Measurements from ENCODE around the gene RMC1.
"Not testable (repeated sequence)": the region's sequence is repeated elsewhere in the genome, so short reads cannot be mapped to it uniquely, and the experiment has no call there.

The RMC1 gene

GRCh38 chr18:23572570-23572969, 69.3 kb downstream of the RMC1 start:
- H3K9me3 ChIP-seq (ENCODE audit: control extremely low read depth in 1 of 5, control insufficient read depth in 4 of 5, insufficient read depth in 2 of 5, low read depth in 1 of 5, low read length in 4 of 5) = no peaks in the 10 kb centered on the region
- ChIA-PET CTCF (interaction anchor here (1.0 kb wide), 1 partner anchor 16 kb away, joined by 3 read pairs; no protein-coding TSS in a partner anchor), POLR2A (no interaction called here)
- H3K4me1 ChIP-seq (ENCODE audit: control extremely low read depth in 1 of 4, control insufficient read depth in 4 of 4, insufficient read depth in 4 of 4, low read length in 3 of 4) = peaks cover 3 to 14% (median 6%) of the 10 kb centered on the region in 4 experiments
- no peak overlapping the region for H3K27ac ChIP-seq (ENCODE audit: insufficient read depth in 1 of 2, low read depth in 1 of 2, low read length in 2 of 2, poor library complexity in 1 of 2, severe bottlenecking in 2 of 2)
- 100% methylated on average over 3 of the region's 5 CpGs for WGBS (ENCODE audit: insufficient coverage)
- H3K36me3 ChIP-seq (ENCODE audit: control insufficient read depth in 4 of 4, insufficient read depth in 4 of 4, low read length in 3 of 4) = peaks cover 14 to 57% (median 29%) of the 10 kb centered on the region in 4 experiments
- no peak overlapping the region for H3K4me3 ChIP-seq (ENCODE audit: control insufficient read depth in 1 of 7, extremely low read depth in 1 of 7, insufficient read depth in 4 of 7, low read depth in 2 of 7, low read length in 6 of 7)
- H3K27me3 ChIP-seq (replicated peaks in 2 of 5; ENCODE audit: control insufficient read depth in 4 of 5, insufficient read depth in 5 of 5, low read length in 4 of 5) = no peaks in the 10 kb centered on the region
- DNase-seq = no peak

- H3K4me3 ChIP-seq (ENCODE audit: control insufficient read depth in 1 of 7, extremely low read depth in 1 of 7, insufficient read depth in 4 of 7, low read depth in 2 of 7, low read length in 6 of 7) = no peak overlapping the region
- CTCF ChIA-PET = no interaction called here
- H3K9me3 ChIP-seq (ENCODE audit: control extremely low read depth in 1 of 5, control insufficient read depth in 4 of 5, insufficient read depth in 2 of 5, low read depth in 1 of 5, low read length in 4 of 5) = no peaks in the 10 kb centered on the region
- POLR2A ChIA-PET = no interaction called here
- H3K4me1 ChIP-seq (ENCODE audit: control extremely low read depth in 1 of 4, control insufficient read depth in 4 of 4, insufficient read depth in 4 of 4, low read length in 3 of 4) = peaks cover 3 to 14% (median 6%) of the 10 kb centered on the region in 4 experiments
- WGBS (ENCODE audit: insufficient coverage) = 100% methylated on average over 4 of the region's 4 CpGs
- DNase-seq = no peak
- H3K27me3 ChIP-seq (replicated peaks in 2 of 5; ENCODE audit: control insufficient read depth in 4 of 5, insufficient read depth in 5 of 5, low read length in 4 of 5) = no peaks in the 10 kb centered on the region
- no peak overlapping the region for H3K27ac ChIP-seq (ENCODE audit: insufficient read depth in 1 of 2, low read depth in 1 of 2, low read length in 2 of 2, poor library complexity in 1 of 2, severe bottlenecking in 2 of 2)
- peaks cover 14 to 53% (median 28%) of the 10 kb centered on the region in 4 experiments for H3K36me3 ChIP-seq (ENCODE audit: control insufficient read depth in 4 of 4, insufficient read depth in 4 of 4, low read length in 3 of 4)
Observed at GRCh38 chr18:23573020-23573419, 69.7 kb downstream of the RMC1 start.

GRCh38 chr18:23573626-23574431, 70.5 kb downstream of the RMC1 start:
- no peaks in the 10 kb centered on the region for H3K9me3 ChIP-seq (ENCODE audit: control extremely low read depth in 1 of 5, control insufficient read depth in 4 of 5, insufficient read depth in 2 of 5, low read depth in 1 of 5, low read length in 4 of 5)
- no peaks in the 10 kb centered on the region for H3K27me3 ChIP-seq (replicated peaks in 2 of 5; ENCODE audit: control insufficient read depth in 4 of 5, insufficient read depth in 5 of 5, low read length in 4 of 5)
- no peak overlapping the region for H3K4me3 ChIP-seq (ENCODE audit: control insufficient read depth in 1 of 7, extremely low read depth in 1 of 7, insufficient read depth in 4 of 7, low read depth in 2 of 7, low read length in 6 of 7)
- DNase-seq = no peak
- ChIA-PET POLR2A (no interaction called here), CTCF (interaction anchor here (1.1 kb wide), 1 partner anchor 57 kb away, joined by 3 read pairs; no protein-coding TSS in a partner anchor)
- H3K27ac ChIP-seq (ENCODE audit: insufficient read depth in 1 of 2, low read depth in 1 of 2, low read length in 2 of 2, poor library complexity in 1 of 2, severe bottlenecking in 2 of 2) = no peak overlapping the region
- 98% methylated on average over 4 of the region's 6 CpGs for WGBS (ENCODE audit: insufficient coverage)
- peaks cover 10 to 47% (median 25%) of the 10 kb centered on the region in 4 experiments for H3K36me3 ChIP-seq (ENCODE audit: control insufficient read depth in 4 of 4, insufficient read depth in 4 of 4, low read length in 3 of 4)
- peaks cover 3 to 14% (median 6%) of the 10 kb centered on the region in 4 experiments for H3K4me1 ChIP-seq (ENCODE audit: control extremely low read depth in 1 of 4, control insufficient read depth in 4 of 4, insufficient read depth in 4 of 4, low read length in 3 of 4)

DNA sequence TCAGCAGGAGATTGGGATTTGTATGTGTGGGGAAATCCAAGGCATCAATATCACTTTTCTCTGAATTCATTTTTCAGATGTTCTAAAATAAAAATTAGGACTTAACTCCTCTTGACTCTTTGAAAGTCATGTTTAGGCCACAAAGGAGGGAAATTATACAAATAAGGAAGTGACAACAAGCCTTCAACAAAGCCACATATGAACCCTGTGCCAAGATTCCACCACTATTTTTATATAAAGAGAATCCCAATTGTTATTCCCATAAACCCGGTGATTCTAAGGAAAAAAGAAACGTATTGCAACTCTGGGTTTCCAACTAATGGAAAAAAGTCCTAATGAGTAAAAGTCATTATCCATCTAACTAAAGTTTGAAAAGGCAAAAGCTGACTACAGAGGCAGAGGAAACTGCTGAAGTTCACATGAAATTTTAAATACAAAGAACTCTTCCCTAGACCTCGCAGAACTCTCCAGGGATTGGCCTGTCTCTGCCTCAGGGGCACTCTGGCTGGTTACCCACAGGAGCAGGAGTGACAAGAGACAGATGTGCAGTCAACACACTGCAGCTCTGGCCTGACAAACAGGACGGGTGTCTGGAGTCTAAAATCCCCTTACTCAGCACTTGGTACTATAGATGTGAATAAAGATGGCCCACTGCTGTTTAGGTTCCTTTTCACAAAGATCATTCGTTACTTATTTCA, 71.4 kb downstream of the RMC1 start:
- CTCF ChIA-PET = interaction anchor here (1.1 kb wide), 1 partner anchor 58 kb away, joined by 3 read pairs; no protein-coding TSS in a partner anchor
- Histone ChIP-seq H3K9me3 (ENCODE audit: control extremely low read depth in 1 of 5, control insufficient read depth in 4 of 5, insufficient read depth in 2 of 5, low read depth in 1 of 5, low read length in 4 of 5) (no peaks in the 10 kb centered on the region), H3K4me1 (ENCODE audit: control extremely low read depth in 1 of 4, control insufficient read depth in 4 of 4, insufficient read depth in 4 of 4, low read length in 3 of 4) (peaks cover 3 to 14% (median 6%) of the 10 kb centered on the region in 4 experiments), H3K27me3 (replicated peaks in 2 of 5; ENCODE audit: control insufficient read depth in 4 of 5, insufficient read depth in 5 of 5, low read length in 4 of 5) (peaks cover 0 to 3% (median 0%) of the 10 kb centered on the region in 5 experiments), H3K36me3 (ENCODE audit: control insufficient read depth in 4 of 4, insufficient read depth in 4 of 4, low read length in 3 of 4) (peaks cover 8 to 42% (median 24%) of the 10 kb centered on the region in 4 experiments), H3K4me3 (ENCODE audit: control insufficient read depth in 1 of 7, extremely low read depth in 1 of 7, insufficient read depth in 4 of 7, low read depth in 2 of 7, low read length in 6 of 7) (no peak overlapping the region), H3K27ac (ENCODE audit: insufficient read depth in 1 of 2, low read depth in 1 of 2, low read length in 2 of 2, poor library complexity in 1 of 2, severe bottlenecking in 2 of 2) (no peak overlapping the region)
- peak in 2 of 3 donors; percentile 26 to 31 for DNase-seq
- whole genome bisulfite sequencing (ENCODE audit: insufficient coverage) = 83% methylated on average over 1 of the region's 5 CpGs
- POLR2A ChIA-PET = no interaction called here

DNA sequence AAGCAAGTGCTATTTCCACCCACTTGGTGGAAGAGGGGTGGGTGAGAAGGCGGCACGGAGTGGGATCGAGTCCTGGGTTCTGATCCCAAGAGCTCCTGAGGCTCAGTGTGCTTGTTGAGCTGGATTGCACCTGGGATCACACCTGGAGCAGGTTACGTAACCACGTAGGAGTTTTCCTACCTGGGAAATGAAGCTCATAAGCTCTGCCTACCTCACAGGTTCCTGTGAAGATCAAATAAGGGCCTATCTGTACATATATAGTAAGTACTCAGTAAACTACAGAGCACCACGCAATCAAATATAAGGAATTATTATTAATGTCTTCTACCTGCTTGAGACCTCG, 72.0 kb downstream of the RMC1 start:
- Histone ChIP-seq H3K9me3 (ENCODE audit: control extremely low read depth in 1 of 5, control insufficient read depth in 4 of 5, insufficient read depth in 2 of 5, low read depth in 1 of 5, low read length in 4 of 5) (no peaks in the 10 kb centered on the region), H3K4me1 (ENCODE audit: control extremely low read depth in 1 of 4, control insufficient read depth in 4 of 4, insufficient read depth in 4 of 4, low read length in 3 of 4) (peaks cover 3 to 14% (median 6%) of the 10 kb centered on the region in 4 experiments), H3K4me3 (ENCODE audit: control insufficient read depth in 1 of 7, extremely low read depth in 1 of 7, insufficient read depth in 4 of 7, low read depth in 2 of 7, low read length in 6 of 7) (no peak overlapping the region), H3K27ac (ENCODE audit: insufficient read depth in 1 of 2, low read depth in 1 of 2, low read length in 2 of 2, poor library complexity in 1 of 2, severe bottlenecking in 2 of 2) (no peak overlapping the region), H3K36me3 (ENCODE audit: control insufficient read depth in 4 of 4, insufficient read depth in 4 of 4, low read length in 3 of 4) (peaks cover 8 to 37% (median 22%) of the 10 kb centered on the region in 4 experiments), H3K27me3 (replicated peaks in 2 of 5; ENCODE audit: control insufficient read depth in 4 of 5, insufficient read depth in 5 of 5, low read length in 4 of 5) (peaks cover 0 to 3% (median 0%) of the 10 kb centered on the region in 5 experiments)
- WGBS (ENCODE audit: insufficient coverage) = 100% methylated on average over 3 of the region's 7 CpGs
- CTCF ChIA-PET = no interaction called here
- DNase-seq = no peak
- POLR2A ChIA-PET = no interaction called here

DNA sequence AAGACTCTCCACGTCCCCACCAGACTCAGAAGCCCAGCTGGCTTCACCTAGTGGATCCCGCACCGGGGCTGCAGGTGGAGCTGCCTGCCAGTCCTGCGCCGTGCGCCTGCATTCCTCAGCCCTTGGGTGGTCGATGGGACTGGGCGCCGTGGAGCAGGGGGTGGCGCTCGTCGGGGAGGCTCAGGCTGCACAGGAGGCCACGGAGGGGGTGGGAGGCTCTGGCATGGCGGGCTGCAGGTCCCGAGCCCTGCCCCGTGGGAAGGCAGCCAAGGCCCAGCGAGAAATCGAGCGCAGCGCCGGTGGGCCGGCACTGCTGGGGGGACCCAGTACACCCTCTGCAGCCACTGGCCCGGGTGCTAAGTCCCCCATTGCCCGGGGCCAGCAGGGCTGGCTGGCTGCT, 74.2 kb downstream of the RMC1 start:
- DNase-seq; POLR2A ChIA-PET; H3K4me3 ChIP-seq (ENCODE audit: control insufficient read depth in 1 of 7, extremely low read depth in 1 of 7, insufficient read depth in 4 of 7, low read depth in 2 of 7, low read length in 6 of 7); H3K9me3 ChIP-seq (ENCODE audit: control extremely low read depth in 1 of 5, control insufficient read depth in 4 of 5, insufficient read depth in 2 of 5, low read depth in 1 of 5, low read length in 4 of 5); H3K27me3 ChIP-seq (replicated peaks in 2 of 5; ENCODE audit: control insufficient read depth in 4 of 5, insufficient read depth in 5 of 5, low read length in 4 of 5); H3K27ac ChIP-seq (ENCODE audit: insufficient read depth in 1 of 2, low read depth in 1 of 2, low read length in 2 of 2, poor library complexity in 1 of 2, severe bottlenecking in 2 of 2): not testable (repeated sequence)
- peaks cover 3 to 14% (median 6%) of the 10 kb centered on the region in 4 experiments for H3K4me1 ChIP-seq (ENCODE audit: control extremely low read depth in 1 of 4, control insufficient read depth in 4 of 4, insufficient read depth in 4 of 4, low read length in 3 of 4)
- peaks cover 2 to 31% (median 10%) of the 10 kb centered on the region in 4 experiments for H3K36me3 ChIP-seq (ENCODE audit: control insufficient read depth in 4 of 4, insufficient read depth in 4 of 4, low read length in 3 of 4)
- WGBS (ENCODE audit: insufficient coverage) = 100% methylated on average over 5 of the region's 24 CpGs
- CTCF ChIA-PET = interaction anchor here (0.7 kb wide), 1 partner anchor 61 kb away, joined by 3 read pairs; no protein-coding TSS in a partner anchor
